Measurements from ENCODE around the gene LGSN. TPM values are rescaled to one million over a fixed set of nuclear protein-coding genes. Genes with fewer than 3 reads are reported as not detected.

LGSN gene
- total RNA-seq, 2 donors from 2014 or later = not detected

Other genes starting within 250 kb of the LGSN start
- not detected for gene FKBP1C, start 108.5 kb downstream of the LGSN start, total RNA-seq